DOHH2 (cell line): Measurements from ENCODE around the gene FHOD3.
"Not testable (repeated sequence)": the region's sequence is repeated elsewhere in the genome, so short reads cannot be mapped to it uniquely, and the experiment has no call there.

Experiments used
- H3F3A ChIP-seq: fragments of 200-600 bp; sonication (generic), shearing (Covaris generic); 2 replicates; pipeline ENCODE4 v1.6.0; 2016; ENCODE audit warnings: antibody characterized with exemption, mild to moderate bottlenecking; ENCODE audit not compliant: control insufficient read depth, insufficient read depth
- H3K27ac ChIP-seq: fragments of 200-600 bp; sonication (generic); 2 replicates; pipeline ENCODE4 v1.5.1; 2014; ENCODE audit warnings: low read depth, mild to moderate bottlenecking, low read length, moderate library complexity
- H3K27me3 ChIP-seq: fragments of 200-600 bp; sonication (generic); 2 replicates; pipeline ENCODE4 v1.6.1; 2014; ENCODE audit warnings: mild to moderate bottlenecking, low read length, mixed read lengths; ENCODE audit not compliant: control insufficient read depth
- H3K36me3 ChIP-seq: fragments of 200-600 bp; sonication (generic); 2 replicates; pipeline ENCODE4 v1.6.1; 2014; ENCODE audit warnings: mild to moderate bottlenecking, low read length, moderate library complexity, mixed read lengths; ENCODE audit not compliant: control insufficient read depth
- H3K4me1 ChIP-seq: fragments of 200-600 bp; sonication (generic); 2 replicates; pipeline ENCODE4 v1.6.1; 2014; ENCODE audit warnings: mild to moderate bottlenecking, low read length, mixed read lengths; ENCODE audit not compliant: control insufficient read depth
- H3K4me2 ChIP-seq: fragments of 200-600 bp; sonication (generic); 2 replicates; pipeline ENCODE4 v1.6.0; 2014; ENCODE audit warnings: mild to moderate bottlenecking, low read length, moderate library complexity
- H3K4me3 ChIP-seq: fragments of 200-600 bp; sonication (generic); 2 replicates; pipeline ENCODE4 v1.5.1; 2014; ENCODE audit warnings: mild to moderate bottlenecking, low read length, mixed read lengths
- H3K79me2 ChIP-seq: fragments of 200-600 bp; sonication (generic); 2 replicates; pipeline ENCODE4 v1.6.1; 2014; ENCODE audit warnings: mild to moderate bottlenecking, low read length, mixed read lengths; ENCODE audit not compliant: control insufficient read depth
- H3K9me2 ChIP-seq: fragments of 200-600 bp; sonication (generic); replicated peaks from 2 replicates; pipeline ENCODE4 v1.6.1; 2014; ENCODE audit warnings: mild to moderate bottlenecking, low read length, mixed read lengths; ENCODE audit not compliant: control insufficient read depth
- H3K9me3 ChIP-seq: fragments of 200-600 bp; sonication (generic); 2 replicates; pipeline ENCODE4 v1.6.1; 2014; ENCODE audit warnings: antibody characterized with exemption, low read length, mixed read lengths; ENCODE audit not compliant: control insufficient read depth, insufficient read depth
- H4K20me1 ChIP-seq: fragments of 200-600 bp; sonication (generic); 2 replicates; pipeline ENCODE4 v1.6.0; 2014; ENCODE audit warnings: low read depth, mild to moderate bottlenecking, antibody characterized with exemption, low read length, moderate library complexity; ENCODE audit not compliant: control insufficient read depth, insufficient read depth
- EZH2phosphoT487 ChIP-seq: fragments of 200-600 bp; sonication (generic); IDR thresholded peaks from 2 replicates; pipeline ENCODE4 v1.6.1; 2017; ENCODE audit warnings: borderline replicate concordance, mild to moderate bottlenecking, antibody characterized with exemption, low read length, moderate library complexity, mixed read lengths
- TF ChIP-seq, protein P1 (sequence below): fragments of 200-600 bp; sonication (generic); IDR thresholded peaks from one replicate; pipeline ENCODE4 v1.5.1; 2014; ENCODE audit warnings: antibody characterized with exemption, mild to moderate bottlenecking, low read depth, low read length; ENCODE audit not compliant: poor library complexity, severe bottlenecking

The FHOD3 gene

DNA sequence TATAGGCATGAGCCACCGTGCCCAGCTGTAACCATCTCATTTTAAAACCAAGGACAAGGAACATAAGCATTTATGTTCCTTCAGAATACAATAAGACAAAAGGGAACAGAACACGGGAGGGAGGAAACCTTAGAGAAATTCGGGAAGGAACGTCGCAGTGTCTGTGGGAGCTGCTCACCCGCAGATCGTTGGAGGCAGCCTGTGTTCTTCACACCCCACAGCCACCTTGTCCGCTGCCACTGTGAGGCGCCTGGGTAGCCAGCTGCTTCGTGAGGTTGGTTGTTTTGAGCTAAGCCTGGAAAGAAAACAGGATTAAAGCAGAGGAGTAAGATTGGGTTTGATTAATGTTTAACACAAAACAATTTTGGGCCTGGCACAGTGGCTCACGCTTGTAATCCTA, 250.0 kb downstream of the FHOD3 start:
- no peaks in the 10 kb centered on the region for H3K27me3 ChIP-seq

DNA sequence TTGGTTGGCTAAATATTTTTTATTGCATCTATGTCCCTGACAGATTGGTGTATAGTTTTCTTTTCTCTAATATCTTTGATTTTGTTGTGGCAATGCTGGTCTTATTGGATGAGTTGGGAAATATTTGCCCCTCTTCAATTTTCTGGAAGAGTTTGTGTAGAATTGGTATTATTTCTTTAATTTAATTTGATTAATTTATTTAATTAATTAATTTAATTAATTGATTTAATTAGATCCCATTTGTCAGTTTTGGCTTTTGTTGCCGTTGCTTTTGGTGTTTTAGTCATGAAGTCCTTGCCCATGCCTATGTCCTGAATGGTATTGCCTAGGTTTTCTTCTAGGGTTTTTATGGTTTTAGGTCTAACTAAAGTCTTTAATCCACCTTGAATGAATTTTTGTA, 253.8 kb downstream of the FHOD3 start:
- H3K27me3 ChIP-seq = not testable (repeated sequence)

More for the DNA sequence above, 250.0 kb downstream of the FHOD3 start:
- H3K4me3 ChIP-seq = no peak overlapping the region
- no peaks in the 10 kb centered on the region for H3K9me3 ChIP-seq
- no peaks in the 10 kb centered on the region for H3K79me2 ChIP-seq
- no peak for TF ChIP-seq EZH2phosphoT487
- TF ChIP-seq, protein P1, sequence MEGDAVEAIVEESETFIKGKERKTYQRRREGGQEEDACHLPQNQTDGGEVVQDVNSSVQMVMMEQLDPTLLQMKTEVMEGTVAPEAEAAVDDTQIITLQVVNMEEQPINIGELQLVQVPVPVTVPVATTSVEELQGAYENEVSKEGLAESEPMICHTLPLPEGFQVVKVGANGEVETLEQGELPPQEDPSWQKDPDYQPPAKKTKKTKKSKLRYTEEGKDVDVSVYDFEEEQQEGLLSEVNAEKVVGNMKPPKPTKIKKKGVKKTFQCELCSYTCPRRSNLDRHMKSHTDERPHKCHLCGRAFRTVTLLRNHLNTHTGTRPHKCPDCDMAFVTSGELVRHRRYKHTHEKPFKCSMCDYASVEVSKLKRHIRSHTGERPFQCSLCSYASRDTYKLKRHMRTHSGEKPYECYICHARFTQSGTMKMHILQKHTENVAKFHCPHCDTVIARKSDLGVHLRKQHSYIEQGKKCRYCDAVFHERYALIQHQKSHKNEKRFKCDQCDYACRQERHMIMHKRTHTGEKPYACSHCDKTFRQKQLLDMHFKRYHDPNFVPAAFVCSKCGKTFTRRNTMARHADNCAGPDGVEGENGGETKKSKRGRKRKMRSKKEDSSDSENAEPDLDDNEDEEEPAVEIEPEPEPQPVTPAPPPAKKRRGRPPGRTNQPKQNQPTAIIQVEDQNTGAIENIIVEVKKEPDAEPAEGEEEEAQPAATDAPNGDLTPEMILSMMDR = no peak
- no peak overlapping the region for H3K4me2 ChIP-seq
- no peaks in the 10 kb centered on the region for H3K4me1 ChIP-seq
- H4K20me1 ChIP-seq = no peaks in the 10 kb centered on the region
- H3K9me2 ChIP-seq = no peaks in the 10 kb centered on the region
- no peaks in the 10 kb centered on the region for H3F3A ChIP-seq
- H3K36me3 ChIP-seq = no peaks in the 10 kb centered on the region
- no peak overlapping the region for H3K27ac ChIP-seq

DNA sequence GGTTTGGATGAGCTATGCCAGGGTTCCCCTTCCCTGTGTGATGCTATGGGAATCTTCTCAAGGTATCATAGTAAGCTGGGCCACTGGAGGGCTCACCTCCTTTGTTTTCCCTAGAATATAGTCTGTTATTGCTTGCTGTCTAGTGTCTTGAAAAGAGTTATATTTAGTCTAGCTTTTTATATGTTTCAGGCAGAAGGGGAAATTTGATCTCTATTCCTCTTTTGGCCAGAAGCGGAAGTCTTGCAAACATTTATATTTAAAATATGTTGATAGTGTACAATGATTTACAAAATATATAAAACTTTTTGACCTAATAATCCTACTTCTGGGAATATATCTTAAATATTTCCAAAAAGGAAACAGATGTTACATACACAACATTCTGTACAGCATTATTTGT, 260.7 kb downstream of the FHOD3 start:
- Histone ChIP-seq H4K20me1 (no peaks in the 10 kb centered on the region), H3K4me1 (peaks cover 12% of the 10 kb centered on the region), H3K36me3 (no peaks in the 10 kb centered on the region), H3K4me3 (no peak overlapping the region), H3K4me2 (peak overlapping the region; percentile 38; the same call in 1 of the 2 replicates), H3K9me3 (no peaks in the 10 kb centered on the region), H3K27ac (no peak overlapping the region), H3K27me3 (no peaks in the 10 kb centered on the region), H3K9me2 (no peaks in the 10 kb centered on the region), H3K79me2 (no peaks in the 10 kb centered on the region), H3F3A (no peaks in the 10 kb centered on the region)
- TF ChIP-seq EZH2phosphoT487 = no peak
- TF ChIP-seq, protein P1 = no peak

More for the DNA sequence above, 253.8 kb downstream of the FHOD3 start:
- not testable (repeated sequence) for H3K9me3 ChIP-seq, H3K4me3 ChIP-seq, H4K20me1 ChIP-seq, H3K9me2 ChIP-seq, H3K4me2 ChIP-seq, H3K4me1 ChIP-seq, H3K36me3 ChIP-seq, H3F3A ChIP-seq, H3K79me2 ChIP-seq, H3K27ac ChIP-seq

DNA sequence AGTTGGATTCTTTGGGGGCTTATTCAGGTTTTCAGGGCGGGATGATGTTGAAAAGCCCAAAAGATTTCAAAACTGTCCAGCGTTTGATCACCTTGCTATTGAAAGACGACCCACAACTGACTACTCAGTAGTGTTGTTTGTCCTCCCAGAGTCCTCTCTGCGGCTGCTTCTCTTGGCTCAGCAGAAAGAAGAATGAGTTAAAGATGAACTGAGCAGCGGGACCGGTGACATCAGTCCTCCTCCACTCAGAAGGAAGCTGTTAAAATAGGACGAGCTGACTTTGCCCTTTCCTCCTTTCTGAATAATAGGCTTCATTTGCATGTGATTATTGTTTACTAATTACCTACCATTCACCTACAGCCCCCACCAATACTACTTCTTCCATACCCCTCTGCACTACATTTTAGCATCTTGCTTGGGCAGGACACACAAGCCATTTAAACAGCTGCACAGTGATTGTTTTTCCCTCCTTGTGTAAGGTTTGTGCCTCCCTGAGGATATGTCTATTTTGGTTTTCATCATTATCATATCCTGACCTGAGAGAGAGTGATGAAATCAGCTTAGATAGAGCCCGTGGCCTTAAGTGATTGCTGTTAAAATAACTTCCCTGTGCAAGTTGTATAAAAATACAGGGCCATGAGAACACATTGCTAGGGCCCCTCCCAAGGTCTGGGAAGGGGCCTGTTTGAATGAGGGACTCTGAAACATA, 261.8 kb downstream of the FHOD3 start:
- H3K9me2 ChIP-seq = no peaks in the 10 kb centered on the region
- H3K4me1 ChIP-seq = peaks cover 12% of the 10 kb centered on the region
- no peaks in the 10 kb centered on the region for H3K79me2 ChIP-seq
- H3K36me3 ChIP-seq = no peaks in the 10 kb centered on the region
- H4K20me1 ChIP-seq = no peaks in the 10 kb centered on the region
- TF ChIP-seq EZH2phosphoT487 = no peak
- TF ChIP-seq, protein P1 = no peak
- no peak overlapping the region for H3K4me2 ChIP-seq
- H3F3A ChIP-seq = no peaks in the 10 kb centered on the region
- no peak overlapping the region for H3K4me3 ChIP-seq
- H3K9me3 ChIP-seq = no peaks in the 10 kb centered on the region
- no peak overlapping the region for H3K27ac ChIP-seq
- H3K27me3 ChIP-seq = no peaks in the 10 kb centered on the region
